PFSK-1 (cell line): ENCODE data around the gene ARPC2.

Source experiments
- FOXP2 ChIP-seq: optimal IDR thresholded peaks from 2 replicates; pipeline ENCODE3; 2011; ENCODE audit warnings: borderline replicate concordance, control low read depth, inconsistent platforms; ENCODE audit not compliant: insufficient read depth; ENCODE audit errors: extremely low read length, extremely low read depth
- POLR2AphosphoS5 ChIP-seq: IDR thresholded peaks from 2 replicates; pipeline ENCODE4 v1.6.1; 2012; ENCODE audit warnings: low read depth, mild to moderate bottlenecking, control low read depth, low read length, moderate library complexity
- REST ChIP-seq, 2 experiments: IDR thresholded peaks; 2 replicates each; pipeline versions ENCODE4 v1.6.1 to v1.8.0; 2011 to 2012; ENCODE audit warnings: low read depth in 2 of 2, low read length in 2 of 2, control low read depth in 1 of 2, inconsistent platforms in 1 of 2, mild to moderate bottlenecking in 1 of 2, moderate library complexity in 1 of 2; ENCODE audit not compliant: insufficient read depth in 1 of 2
- SIN3A ChIP-seq: IDR thresholded peaks from 2 replicates; pipeline ENCODE4 v1.6.1; 2012; ENCODE audit warnings: mild to moderate bottlenecking, low read length, moderate library complexity, borderline replicate concordance; ENCODE audit not compliant: insufficient read depth
- TAF1 ChIP-seq: IDR thresholded peaks from 2 replicates; pipeline ENCODE4 v1.6.1; 2012; ENCODE audit warnings: low read length, control low read depth, borderline replicate concordance; ENCODE audit not compliant: insufficient read depth

The ARPC2 gene

GRCh38 chr2:218296847-218297246 lies 79.9 kb downstream of the ARPC2 start:
- TF ChIP-seq SIN3A = no peak

GRCh38 chr2:218298314-218298875 lies 81.4 kb downstream of the ARPC2 start:
- TF ChIP-seq SIN3A (no peak), POLR2AphosphoS5 (no peak), REST (IDR thresholded peaks at IDR 0.05; ENCODE audit: insufficient read depth in 1 of 2, low read depth in 2 of 2, low read length in 2 of 2) (no peak), FOXP2 (no peak), TAF1 (no peak)

- no peak for TF ChIP-seq POLR2AphosphoS5
- no peak for TF ChIP-seq SIN3A
- no peak for TF ChIP-seq TAF1
- no peak for TF ChIP-seq FOXP2
- TF ChIP-seq REST (IDR thresholded peaks at IDR 0.05; ENCODE audit: insufficient read depth in 1 of 2, low read depth in 2 of 2, low read length in 2 of 2) = no peak
Observed at GRCh38 chr2:218300141-218300540, 83.2 kb downstream of the ARPC2 start.

- TF ChIP-seq FOXP2 = no peak
- TF ChIP-seq TAF1 = no peak
- no peak for TF ChIP-seq SIN3A
- no peak for TF ChIP-seq POLR2AphosphoS5
- TF ChIP-seq REST (IDR thresholded peaks at IDR 0.05; ENCODE audit: insufficient read depth in 1 of 2, low read depth in 2 of 2, low read length in 2 of 2) = no peak
Observed at GRCh38 chr2:218301176-218301819, 84.3 kb downstream of the ARPC2 start.
